GM21619 (cell line): ENCODE results near the gene GFPT2.
A peak's percentile ranks its signal among the peaks of the same experiment; 100 is the strongest.

Source experiments
- ATAC-seq: cut with Tn5 transposase; IDR thresholded peaks from one replicate; pipeline ENCODE4 v1.9.1; 2021; ENCODE audit not compliant: unreplicated experiment

GFPT2 gene

GRCh38 chr5:180334751-180335613 lies 18.2 kb downstream of the GFPT2 start:
- ATAC-seq = no peak

GRCh38 chr5:180334176-180334575 lies 19.0 kb downstream of the GFPT2 start:
- no peak for ATAC-seq

GRCh38 chr5:180333661-180334060 lies 19.5 kb downstream of the GFPT2 start:
- ATAC-seq = no peak

GRCh38 chr5:180332861-180333260 lies 20.3 kb downstream of the GFPT2 start:
- no peak for ATAC-seq

GRCh38 chr5:180332051-180332517 lies 21.1 kb downstream of the GFPT2 start:
- ATAC-seq = no peak

- no peak for ATAC-seq
Observed at GRCh38 chr5:180331647-180331950, 21.5 kb downstream of the GFPT2 start.

- ATAC-seq = no peak
Observed at GRCh38 chr5:180330810-180331646, 22.1 kb downstream of the GFPT2 start.

- ATAC-seq = no peak
Observed at GRCh38 chr5:180330270-180330648, 22.9 kb downstream of the GFPT2 start.

- no peak for ATAC-seq
Observed at GRCh38 chr5:180329606-180330269, 23.4 kb downstream of the GFPT2 start.

GRCh38 chr5:180329138-180329435 lies 24.0 kb downstream of the GFPT2 start:
- ATAC-seq = no peak

GRCh38 chr5:180328296-180329137 lies 24.6 kb downstream of the GFPT2 start:
- ATAC-seq = peak; percentile 86

- ATAC-seq = no peak
Observed at GRCh38 chr5:180326989-180327565, 26.1 kb downstream of the GFPT2 start.

- ATAC-seq = no peak
Observed at GRCh38 chr5:180324601-180324950, 28.6 kb downstream of the GFPT2 start.

- ATAC-seq = no peak
Observed at GRCh38 chr5:180323941-180324600, 29.1 kb downstream of the GFPT2 start.

GRCh38 chr5:180323160-180323559 lies 30.0 kb downstream of the GFPT2 start:
- ATAC-seq = no peak

- no peak for ATAC-seq
Observed at GRCh38 chr5:180318456-180319089, 34.6 kb downstream of the GFPT2 start.

GRCh38 chr5:180316586-180316985 lies 36.5 kb downstream of the GFPT2 start:
- ATAC-seq = no peak

- ATAC-seq = peak; percentile 67
Observed at GRCh38 chr5:180315762-180316212, 37.3 kb downstream of the GFPT2 start.

GRCh38 chr5:180313677-180314505 lies 39.2 kb downstream of the GFPT2 start:
- peak; percentile 60 for ATAC-seq
